Activated CD8-positive, alpha-beta memory T cell treated with anti-CD3 and anti-CD28 coated beads, Interleukin-2, amount 10 ng/mL, durations not matched to agents 7 days and 5 days (primary cell): ENCODE data around the gene CTF1. TPM values are rescaled to one million over a fixed set of nuclear protein-coding genes. Genes with fewer than 3 reads are reported as not detected.

ENCODE experiments used
- ATAC-seq: fragments of 150-1000 bp; cut with Tn5 transposase; one replicate; pipeline ENCODE4 v1.10.0; 2021; ENCODE audit warnings: moderate library complexity
- CTCF ChIA-PET: fragments of 350-600 bp; sonication (Branson Sonifier 250); formaldehyde crosslinking; loops from one replicate; lab custom pipeline; 2021; ENCODE audit warnings: antibody characterized with exemption; lab: Charles Lee
- DNase-seq: peaks from one replicate; pipeline ENCODE4 v3.0.0-alpha.2; 2020
- H3K27ac Mint-ChIP-seq: one replicate; pipeline ENCODE4 v1.8.0; 2021; ENCODE audit warnings: mild to moderate bottlenecking, mixed read lengths
- H3K27me3 Mint-ChIP-seq: one replicate; pipeline ENCODE4 v1.8.0; 2021; ENCODE audit warnings: mixed read lengths
- H3K36me3 Mint-ChIP-seq: one replicate; pipeline ENCODE4 v1.8.0; 2021; ENCODE audit warnings: mild to moderate bottlenecking, mixed read lengths
- H3K4me1 Mint-ChIP-seq: one replicate; pipeline ENCODE4 v1.8.0; 2021; ENCODE audit warnings: mixed read lengths
- H3K4me3 Mint-ChIP-seq: one replicate; pipeline ENCODE4 v1.8.0; 2021; ENCODE audit warnings: mild to moderate bottlenecking, moderate library complexity, mixed read lengths
- H3K9me3 Mint-ChIP-seq: one replicate; pipeline ENCODE4 v1.8.0; 2022; ENCODE audit warnings: low read depth, mixed read lengths
- total RNA-seq, 2 experiments: library from RNA; stranded (reverse); gene quantifications; one replicate each; pipeline ENCODE4 v1.2.3, GENCODE V29; 2021

Gene CTF1
- total RNA-seq, 2 experiments from 2014 or later: 0.35 to 0.47 TPM

DNA sequence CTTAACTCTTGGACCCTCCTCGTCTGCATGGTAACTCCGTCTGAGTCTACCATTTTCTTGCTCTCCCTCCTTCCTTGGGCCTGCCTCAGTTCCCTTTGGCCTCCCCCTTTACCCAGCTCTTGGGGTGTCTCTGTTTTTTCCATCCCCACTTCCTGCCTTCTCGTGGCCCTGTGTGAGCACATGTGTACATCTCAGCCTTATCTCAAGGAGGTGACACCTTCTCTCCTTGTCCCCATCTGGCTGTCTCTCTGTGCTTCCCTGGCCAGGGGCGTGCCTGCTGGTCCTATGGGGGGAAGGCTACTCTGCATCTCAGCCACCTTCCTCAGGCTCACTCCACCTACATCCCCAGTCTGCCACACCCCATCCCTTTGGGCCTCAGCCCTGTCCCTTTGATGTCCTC is 6.6 kb downstream of the CTF1 start:
- peak overlapping the region; percentile 99 for H3K27ac Mint-ChIP-seq
- ATAC-seq (peak; percentile 40), DNase-seq (peak; percentile 57)
- peaks cover 39% of the 10 kb centered on the region for H3K4me1 Mint-ChIP-seq
- no peaks in the 10 kb centered on the region for H3K27me3 Mint-ChIP-seq
- peaks cover 2% of the 10 kb centered on the region for H3K9me3 Mint-ChIP-seq
- H3K36me3 Mint-ChIP-seq: peaks cover 3% of the 10 kb centered on the region
- peak overlapping the region; percentile 81 for H3K4me3 Mint-ChIP-seq
- CTCF ChIA-PET: interaction anchor here (1.1 to 5.6 kb wide), 12 partner anchors 10 to 128 kb away, joined by 4 to 133 read pairs (median 15); partner anchors contain the start of gene BCL7C

- ATAC-seq: no peak
- no peak overlapping the region for H3K4me3 Mint-ChIP-seq
- DNase-seq: no peak
- H3K27ac Mint-ChIP-seq: peak overlapping the region; percentile 99
- H3K4me1 Mint-ChIP-seq: peaks cover 39% of the 10 kb centered on the region
- peaks cover 3% of the 10 kb centered on the region for H3K36me3 Mint-ChIP-seq
- peaks cover 2% of the 10 kb centered on the region for H3K9me3 Mint-ChIP-seq
- CTCF ChIA-PET: interaction anchor here (1.5 to 5.6 kb wide), 6 partner anchors 10 to 90 kb away, joined by 5 to 133 read pairs (median 19); no protein-coding TSS in a partner anchor
- no peaks in the 10 kb centered on the region for H3K27me3 Mint-ChIP-seq
Observed at GRCh38 chr16:30903596-30903995, 7.2 kb downstream of the CTF1 start.

DNA sequence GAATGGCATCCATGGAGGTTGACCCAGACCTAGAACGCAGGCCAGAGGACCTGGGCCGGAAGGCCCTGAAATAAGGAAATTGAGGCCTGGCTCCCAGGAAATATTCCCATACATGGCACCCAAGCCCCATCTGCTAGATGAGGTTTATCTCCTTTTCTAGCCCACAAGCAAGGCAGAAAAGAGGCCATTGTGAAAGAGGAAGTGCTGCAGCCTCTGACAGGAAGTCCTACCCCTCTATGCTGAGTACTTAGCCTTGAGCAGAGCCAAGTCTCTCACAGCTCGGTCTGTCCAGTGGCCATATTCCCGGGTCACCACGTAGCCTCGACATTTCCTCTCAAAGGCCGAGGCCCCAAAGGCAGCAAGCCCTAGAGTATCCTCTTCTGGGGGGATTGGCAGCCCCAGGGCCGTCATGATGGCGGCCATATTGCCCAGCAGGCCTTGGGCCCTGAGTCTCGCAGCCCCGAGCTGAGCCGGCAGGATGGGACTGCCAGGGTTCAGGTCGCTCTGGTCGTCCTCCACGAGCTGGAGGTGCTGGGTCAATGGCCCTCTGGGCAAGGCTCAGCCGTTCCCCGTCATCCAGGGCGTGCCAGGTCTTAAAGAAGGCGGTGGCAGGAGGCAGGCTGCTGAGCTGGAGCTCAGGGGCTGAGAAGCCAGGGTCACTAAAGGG is 7.8 kb downstream of the CTF1 start:
- Mint-ChIP-seq H3K4me1 (peaks cover 39% of the 10 kb centered on the region), H3K27me3 (no peaks in the 10 kb centered on the region), H3K27ac (peak overlapping the region; percentile 99), H3K36me3 (peaks cover 3% of the 10 kb centered on the region), H3K4me3 (no peak overlapping the region), H3K9me3 (peaks cover 2% of the 10 kb centered on the region)
- CTCF ChIA-PET: interaction anchor here (1.5 to 5.6 kb wide), 3 partner anchors 53 to 91 kb away, joined by 4 to 133 read pairs (median 5); no protein-coding TSS in a partner anchor
- DNase-seq (no peak), ATAC-seq (no peak)

GRCh38 chr16:30907064-30907463 is 10.7 kb downstream of the CTF1 start:
- Mint-ChIP-seq H3K9me3 (peaks cover 2% of the 10 kb centered on the region), H3K27ac (no peak overlapping the region), H3K36me3 (peaks cover 3% of the 10 kb centered on the region), H3K4me1 (peaks cover 26% of the 10 kb centered on the region), H3K4me3 (no peak overlapping the region), H3K27me3 (no peaks in the 10 kb centered on the region)
- DNase-seq (no peak), ATAC-seq (no peak)
- CTCF ChIA-PET: interaction anchor here (0.6 to 3.4 kb wide), 4 partner anchors 32 to 432 kb away, joined by 3 to 23 read pairs (median 3); no protein-coding TSS in a partner anchor

GRCh38 chr16:30910427-30911029 is 14.1 kb downstream of the CTF1 start:
- no peak overlapping the region for H3K4me3 Mint-ChIP-seq
- H3K36me3 Mint-ChIP-seq: no peaks in the 10 kb centered on the region
- DNase-seq (no peak), ATAC-seq (no peak)
- H3K27me3 Mint-ChIP-seq: no peaks in the 10 kb centered on the region
- H3K9me3 Mint-ChIP-seq: no peaks in the 10 kb centered on the region
- CTCF ChIA-PET: interaction anchor here (1.2 kb wide), 1 partner anchor 66 kb away, joined by 3 read pairs; no protein-coding TSS in a partner anchor
- no peak overlapping the region for H3K27ac Mint-ChIP-seq
- H3K4me1 Mint-ChIP-seq: peaks cover 9% of the 10 kb centered on the region

GRCh38 chr16:30912794-30913412 is 16.5 kb downstream of the CTF1 start:
- CTCF ChIA-PET: interaction anchor here (1.0 to 9.8 kb wide), 4 partner anchors 9 to 67 kb away, joined by 3 to 115 read pairs (median 8); no protein-coding TSS in a partner anchor
- ATAC-seq (no peak), DNase-seq (no peak)
- no peaks in the 10 kb centered on the region for H3K27me3 Mint-ChIP-seq
- H3K9me3 Mint-ChIP-seq: no peaks in the 10 kb centered on the region
- no peak overlapping the region for H3K27ac Mint-ChIP-seq
- peaks cover 1% of the 10 kb centered on the region for H3K4me1 Mint-ChIP-seq
- no peak overlapping the region for H3K4me3 Mint-ChIP-seq
- H3K36me3 Mint-ChIP-seq: no peaks in the 10 kb centered on the region

DNA sequence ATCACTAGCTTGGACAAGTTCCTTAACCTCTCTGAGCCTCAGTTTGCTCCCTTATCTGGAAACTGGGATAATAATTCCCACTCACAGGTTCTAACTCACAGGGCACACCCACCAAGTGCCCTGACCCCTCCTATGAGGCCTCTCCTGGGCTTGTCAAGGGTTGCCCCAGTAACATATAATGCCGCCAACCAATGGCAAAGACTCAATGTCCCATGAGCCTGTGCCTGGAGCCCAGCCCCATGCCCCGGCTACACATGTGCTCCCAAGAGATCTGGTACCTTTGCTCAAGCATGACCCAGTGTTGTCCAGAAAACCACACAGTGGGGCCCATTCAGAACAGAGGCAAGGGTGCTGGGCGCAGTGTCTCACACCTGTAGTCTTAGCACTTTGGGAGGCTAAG is 18.4 kb downstream of the CTF1 start:
- Mint-ChIP-seq H3K4me1 (no peaks in the 10 kb centered on the region), H3K9me3 (no peaks in the 10 kb centered on the region), H3K27me3 (no peaks in the 10 kb centered on the region), H3K36me3 (no peaks in the 10 kb centered on the region), H3K27ac (no peak overlapping the region), H3K4me3 (no peak overlapping the region)
- CTCF ChIA-PET: interaction anchor here (1.2 to 9.8 kb wide), 3 partner anchors 13 to 69 kb away, joined by 3 to 115 read pairs (median 13); no protein-coding TSS in a partner anchor
- ATAC-seq (no peak), DNase-seq (no peak)

- H3K9me3 Mint-ChIP-seq: no peaks in the 10 kb centered on the region
- ATAC-seq (no peak), DNase-seq (no peak)
- CTCF ChIA-PET: interaction anchor here (1.5 to 9.8 kb wide), 3 partner anchors 17 to 73 kb away, joined by 3 to 115 read pairs (median 8); no protein-coding TSS in a partner anchor
- no peaks in the 10 kb centered on the region for H3K36me3 Mint-ChIP-seq
- peaks cover 7% of the 10 kb centered on the region for H3K4me1 Mint-ChIP-seq
- H3K4me3 Mint-ChIP-seq: no peak overlapping the region
- H3K27me3 Mint-ChIP-seq: no peaks in the 10 kb centered on the region
- no peak overlapping the region for H3K27ac Mint-ChIP-seq
Observed at GRCh38 chr16:30918614-30919013, 22.2 kb downstream of the CTF1 start.

- Mint-ChIP-seq H3K4me1 (peaks cover 14% of the 10 kb centered on the region), H3K36me3 (no peaks in the 10 kb centered on the region), H3K4me3 (no peak overlapping the region), H3K9me3 (no peaks in the 10 kb centered on the region), H3K27me3 (no peaks in the 10 kb centered on the region), H3K27ac (no peak overlapping the region)
- DNase-seq: no peak
- no peak for ATAC-seq
- CTCF ChIA-PET: interaction anchor here (0.7 to 9.8 kb wide), 4 partner anchors 20 to 107 kb away, joined by 3 to 115 read pairs (median 5); no protein-coding TSS in a partner anchor
Observed at GRCh38 chr16:30920891-30921290, 24.5 kb downstream of the CTF1 start.

DNA sequence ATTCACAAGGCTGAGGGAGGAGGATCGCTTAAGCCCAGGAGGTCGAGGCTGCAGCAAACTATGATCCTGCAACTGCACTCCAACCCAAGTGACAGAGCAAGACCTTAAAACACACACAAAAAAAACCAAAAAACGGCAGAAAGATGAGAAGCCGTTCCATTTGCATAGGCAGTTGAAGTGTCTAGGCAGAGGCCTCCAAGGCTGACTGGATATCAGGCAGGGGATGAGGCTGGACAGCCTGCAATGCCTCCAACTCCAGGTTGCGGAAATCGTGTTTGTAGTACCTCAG is 25.0 kb downstream of the CTF1 start:
- no peaks in the 10 kb centered on the region for H3K36me3 Mint-ChIP-seq
- no peaks in the 10 kb centered on the region for H3K9me3 Mint-ChIP-seq

DNA sequence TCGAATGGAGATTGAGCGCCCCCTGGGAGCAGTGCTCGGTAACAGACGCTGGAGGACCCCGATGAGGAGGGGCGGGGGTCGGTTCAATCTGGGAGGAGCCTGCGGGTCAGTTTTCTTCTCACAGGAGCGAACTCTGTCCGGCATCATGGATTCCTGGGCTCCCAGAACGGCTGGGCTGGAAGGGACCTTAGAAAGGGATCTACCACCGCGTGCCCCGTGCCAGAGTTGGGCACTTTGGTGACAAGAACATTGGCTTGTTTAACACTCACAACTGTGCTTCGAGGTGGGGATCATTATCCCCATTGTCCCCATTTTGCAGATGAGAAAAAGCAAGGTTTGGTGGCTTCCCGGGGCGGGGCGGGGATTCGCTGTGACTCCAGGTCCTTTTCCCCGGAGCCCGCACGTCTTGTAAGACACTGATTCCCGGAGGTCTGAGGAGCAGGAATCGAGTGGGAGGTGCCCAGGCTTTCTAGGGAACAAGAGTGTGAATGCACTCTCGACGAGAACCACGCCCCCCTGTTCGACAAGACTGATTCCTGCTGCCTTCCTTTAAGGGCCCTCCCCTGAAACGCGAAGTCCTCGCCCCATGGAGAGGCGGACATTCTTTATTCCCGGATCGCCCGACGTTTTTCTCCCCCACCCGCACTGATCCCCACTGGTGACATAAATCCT is 25.5 kb downstream of the CTF1 start:
- ATAC-seq (peak; percentile 13), DNase-seq (peak; percentile 92)
- CTCF ChIA-PET: interaction anchor here (0.6 to 9.8 kb wide), 8 partner anchors 9 to 261 kb away, joined by 3 to 115 read pairs (median 4); no protein-coding TSS in a partner anchor
- peak overlapping the region; percentile 99 for H3K27ac Mint-ChIP-seq
- H3K27me3 Mint-ChIP-seq: no peaks in the 10 kb centered on the region
- no peaks in the 10 kb centered on the region for H3K9me3 Mint-ChIP-seq
- peak overlapping the region; percentile 87 for H3K4me3 Mint-ChIP-seq
- H3K36me3 Mint-ChIP-seq: no peaks in the 10 kb centered on the region
- H3K4me1 Mint-ChIP-seq: peaks cover 18% of the 10 kb centered on the region

More for the DNA sequence above, 25.0 kb downstream of the CTF1 start:
- ATAC-seq (no peak), DNase-seq (no peak)
- H3K4me3 Mint-ChIP-seq: peak overlapping the region; percentile 87
- no peaks in the 10 kb centered on the region for H3K27me3 Mint-ChIP-seq
- H3K27ac Mint-ChIP-seq: peak overlapping the region; percentile 99
- peaks cover 18% of the 10 kb centered on the region for H3K4me1 Mint-ChIP-seq
- CTCF ChIA-PET: interaction anchor here (0.7 to 9.8 kb wide), 4 partner anchors 21 to 107 kb away, joined by 3 to 115 read pairs (median 5); no protein-coding TSS in a partner anchor

DNA sequence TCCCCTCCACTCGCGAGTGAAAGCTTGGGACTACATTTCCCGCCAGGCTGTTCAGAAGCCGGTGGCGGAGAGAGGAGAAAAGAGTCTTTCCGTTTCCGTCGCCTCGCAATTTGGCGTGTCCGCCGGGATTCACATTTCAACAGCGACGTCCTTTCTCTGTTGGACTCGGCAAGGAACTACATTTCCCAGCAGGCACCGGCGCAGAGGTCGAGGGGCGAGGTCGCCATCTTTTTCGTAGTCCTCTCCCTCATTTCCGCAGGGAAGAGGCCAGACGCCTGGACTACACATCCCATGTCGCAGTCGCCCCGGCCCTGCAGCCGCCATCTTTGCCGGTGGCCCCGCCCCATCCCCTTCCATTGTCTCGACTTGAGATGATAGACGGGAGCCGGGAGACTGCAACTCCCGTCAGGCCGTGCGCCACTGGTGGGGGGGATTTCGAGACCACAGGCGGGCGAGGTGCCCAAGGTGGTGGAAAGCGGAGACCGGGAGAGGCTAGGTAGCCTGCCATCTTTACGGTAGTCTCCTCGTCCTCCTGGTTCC is 26.1 kb downstream of the CTF1 start:
- H3K36me3 Mint-ChIP-seq: no peaks in the 10 kb centered on the region
- H3K4me1 Mint-ChIP-seq: peaks cover 18% of the 10 kb centered on the region
- H3K9me3 Mint-ChIP-seq: no peaks in the 10 kb centered on the region
- H3K27ac Mint-ChIP-seq: peak overlapping the region; percentile 99
- no peaks in the 10 kb centered on the region for H3K27me3 Mint-ChIP-seq
- ATAC-seq (peak; percentile 85), DNase-seq (peak; percentile 100)
- peak overlapping the region; percentile 87 for H3K4me3 Mint-ChIP-seq
- CTCF ChIA-PET: interaction anchor here (0.6 to 9.8 kb wide), 7 partner anchors 10 to 262 kb away, joined by 3 to 115 read pairs (median 4); no protein-coding TSS in a partner anchor
